Upper lobe of left lung (tissue), 4 donors: ENCODE measurements around the gene ATXN7L2.

Experiments
- CTCF ChIP-seq, 6 experiments: fragments of 450-650 bp in 4 of 6; fragments of 200-600 bp in 2 of 6; sonication (generic) in 2 of 6; IDR thresholded peaks; one replicate each; pipeline ENCODE4 v1.5.1; 2016 to 2019; ENCODE audit warnings: antibody characterized with exemption in 6 of 6
- EP300 ChIP-seq, 4 donors: sonication (generic); formaldehyde crosslinking; IDR thresholded peaks; one replicate each; pipeline ENCODE4 v1.5.1; 2017; ENCODE audit warnings: antibody characterized with exemption in 4 of 4, control low read depth in 2 of 4
- POLR2A ChIP-seq, 4 donors: fragments of 450-650 bp; IDR thresholded peaks; one replicate each; pipeline ENCODE4 v1.5.1; 2016 to 2017; ENCODE audit warnings: antibody characterized with exemption in 4 of 4, mild to moderate bottlenecking in 2 of 4
- POLR2AphosphoS5 ChIP-seq, 2 donors: sonication (generic); formaldehyde crosslinking; IDR thresholded peaks; one replicate each; pipeline ENCODE4 v1.5.1; 2017; ENCODE audit warnings: antibody characterized with exemption in 2 of 2

GRCh38 chr1:109479901-109480300 is 3.8 kb upstream of the ATXN7L2 start:
- TF ChIP-seq POLR2A (IDR thresholded peaks at IDR 0.05) (no peak), CTCF (IDR thresholded peaks at IDR 0.05) (no peak), POLR2AphosphoS5 (IDR thresholded peaks at IDR 0.05) (no peak), EP300 (IDR thresholded peaks at IDR 0.05) (no peak)
